Measurements from ENCODE around the gene SAMD4A.

DNA sequence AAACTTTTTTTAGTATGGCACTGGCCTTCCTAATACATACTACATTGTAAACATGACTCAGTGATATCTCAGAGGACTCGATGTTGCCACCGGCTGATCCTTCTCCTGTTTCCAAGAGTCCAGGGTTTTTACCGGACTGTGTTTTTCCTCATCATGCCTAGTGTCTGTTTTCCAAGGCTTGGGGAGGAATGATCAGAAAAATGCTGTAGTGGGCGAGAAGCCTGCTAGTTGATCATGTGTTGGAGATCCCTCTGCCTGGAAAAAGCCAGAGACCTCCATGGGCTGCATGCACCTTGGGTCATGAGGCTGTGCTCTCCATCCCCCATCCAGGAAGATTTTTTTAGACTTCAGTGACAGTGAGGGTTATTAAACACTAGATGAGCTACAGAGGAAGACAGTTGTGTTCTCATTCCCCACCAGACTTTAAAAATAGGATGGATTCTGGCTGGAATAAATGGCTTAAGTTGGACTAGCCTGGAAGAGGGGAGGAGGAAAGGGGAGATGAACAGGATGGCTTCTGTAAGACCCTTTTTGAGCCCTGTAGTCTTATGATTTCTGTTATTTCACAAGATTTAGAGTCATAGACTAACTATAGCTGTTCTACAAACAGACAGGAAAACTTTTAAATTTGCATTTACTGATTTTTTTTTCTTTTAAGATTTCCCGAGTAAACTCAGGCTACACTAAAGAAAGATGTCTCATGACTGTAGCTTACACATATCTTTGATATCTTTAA, 145.7 kb downstream of the SAMD4A start:
- TF ChIP-seq ZFX (IDR thresholded peaks at IDR 0.05): no peak
- TF ChIP-seq, protein P1, sequence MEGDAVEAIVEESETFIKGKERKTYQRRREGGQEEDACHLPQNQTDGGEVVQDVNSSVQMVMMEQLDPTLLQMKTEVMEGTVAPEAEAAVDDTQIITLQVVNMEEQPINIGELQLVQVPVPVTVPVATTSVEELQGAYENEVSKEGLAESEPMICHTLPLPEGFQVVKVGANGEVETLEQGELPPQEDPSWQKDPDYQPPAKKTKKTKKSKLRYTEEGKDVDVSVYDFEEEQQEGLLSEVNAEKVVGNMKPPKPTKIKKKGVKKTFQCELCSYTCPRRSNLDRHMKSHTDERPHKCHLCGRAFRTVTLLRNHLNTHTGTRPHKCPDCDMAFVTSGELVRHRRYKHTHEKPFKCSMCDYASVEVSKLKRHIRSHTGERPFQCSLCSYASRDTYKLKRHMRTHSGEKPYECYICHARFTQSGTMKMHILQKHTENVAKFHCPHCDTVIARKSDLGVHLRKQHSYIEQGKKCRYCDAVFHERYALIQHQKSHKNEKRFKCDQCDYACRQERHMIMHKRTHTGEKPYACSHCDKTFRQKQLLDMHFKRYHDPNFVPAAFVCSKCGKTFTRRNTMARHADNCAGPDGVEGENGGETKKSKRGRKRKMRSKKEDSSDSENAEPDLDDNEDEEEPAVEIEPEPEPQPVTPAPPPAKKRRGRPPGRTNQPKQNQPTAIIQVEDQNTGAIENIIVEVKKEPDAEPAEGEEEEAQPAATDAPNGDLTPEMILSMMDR (conservative IDR thresholded peaks at IDR 0.05): no peak

Measured in C4-2B (cell line).